Right lobe of liver (tissue), 6 donors: ENCODE measurements around the gene LDLRAD1. TPM values are rescaled to one million over a fixed set of nuclear protein-coding genes. Genes with fewer than 3 reads are reported as not detected.
"Not testable (repeated sequence)": the region's sequence is repeated elsewhere in the genome, so short reads cannot be mapped to it uniquely, and the experiment has no call there.

Experiments
- ATAC-seq, 4 donors: fragments of 200-7000 bp; cut with Tn5 transposase; one replicate each; pipeline ENCODE4 v1.9.1; 2020; ENCODE audit warnings: mild to moderate bottlenecking in 4 of 4, moderate library complexity in 4 of 4
- DNase-seq, 3 donors: peaks; one replicate each; pipeline ENCODE4 v3.0.0-alpha.2; 2020
- H3K27ac ChIP-seq, 3 donors: fragments of 200-600 bp; one replicate each; pipeline ENCODE4 v1.8.0; 2022
- H3K27me3 ChIP-seq, 2 donors: fragments of 200-600 bp; one replicate each; pipeline ENCODE4 v1.8.0; 2022
- H3K36me3 ChIP-seq, 4 donors: fragments of 200-600 bp; sonication (generic) in 1 of 4; one replicate each; pipeline versions ENCODE4 v1.5.1 to v1.8.0; 2017 to 2022; ENCODE audit warnings: control low read depth in 1 of 4
- H3K4me1 ChIP-seq, 4 donors: fragments of 200-600 bp; sonication (generic) in 1 of 4; one replicate each; pipeline versions ENCODE4 v1.5.1 to v1.8.0; 2017 to 2022; ENCODE audit warnings: control low read depth in 1 of 4
- H3K4me3 ChIP-seq, 3 donors: fragments of 200-600 bp; one replicate each; pipeline ENCODE4 v1.8.0; 2022
- H3K9me3 ChIP-seq, 4 donors: fragments of 200-600 bp; sonication (generic) in 1 of 4; one replicate each; pipeline versions ENCODE4 v1.5.1 to v1.8.0; 2017 to 2022; ENCODE audit warnings: control low read depth in 1 of 4
- CTCF ChIP-seq, 4 donors: fragments of 200-600 bp in 3 of 4; fragments of 450-650 bp in 1 of 4; IDR thresholded peaks; one replicate each; pipeline versions ENCODE4 v1.5.1 to v1.8.0; 2016 to 2022; ENCODE audit warnings: antibody characterized with exemption in 4 of 4, mild to moderate bottlenecking in 2 of 4
- POLR2A ChIP-seq: fragments of 450-650 bp; IDR thresholded peaks from one replicate; pipeline ENCODE4 v1.6.1; 2017; ENCODE audit warnings: antibody characterized with exemption, mild to moderate bottlenecking
- WGBS: methylation state at CpG from one replicate; pipeline ENCODE4 v1.1.6; 2018; ENCODE audit warnings: low coverage, low lambda C conversion rate; ENCODE audit not compliant: insufficient coverage; ENCODE audit errors: missing lambda C conversion rate; 5-methylcytosine and 5-hydroxymethylcytosine counted together
- intact Hi-C, 2 donors: fragments of 100-400 bp; cut with DNase I; formaldehyde crosslinking; loops; one replicate each; pipeline versions ENCODE4 v1.11.2 to v1.14.1; 2022
- total RNA-seq, 6 experiments: library from RNA; depleted of rRNA in 2 of 6; stranded (reverse); fragments of >200 nt in 2 of 6; fragmentation: NEBNext Ultra II Directional in 3 of 6; extraction: Animal tissue kit (Norgen Biotek cat#: 25700) in 3 of 6; gene quantifications; one replicate each; pipeline versions ENCODE4 v1.1.0 to v1.2.4, GENCODE V29; 2016 to 2023
- donor health status: DM: no; HTN: yes; CAD: no.
- donor health status: DM: no; HTN: no; CAD: no.
- donor health status: DM: no; HTN: no; CAD: no.
- donor health status: DM: no; HTN: yes; CAD: no.
- donor health status: DM: no; HTN: yes; CAD: no.

LDLRAD1 gene
- total RNA-seq, 6 experiments from 2014 or later = 0.44 to 0.57 TPM; not detected in 4

DNA sequence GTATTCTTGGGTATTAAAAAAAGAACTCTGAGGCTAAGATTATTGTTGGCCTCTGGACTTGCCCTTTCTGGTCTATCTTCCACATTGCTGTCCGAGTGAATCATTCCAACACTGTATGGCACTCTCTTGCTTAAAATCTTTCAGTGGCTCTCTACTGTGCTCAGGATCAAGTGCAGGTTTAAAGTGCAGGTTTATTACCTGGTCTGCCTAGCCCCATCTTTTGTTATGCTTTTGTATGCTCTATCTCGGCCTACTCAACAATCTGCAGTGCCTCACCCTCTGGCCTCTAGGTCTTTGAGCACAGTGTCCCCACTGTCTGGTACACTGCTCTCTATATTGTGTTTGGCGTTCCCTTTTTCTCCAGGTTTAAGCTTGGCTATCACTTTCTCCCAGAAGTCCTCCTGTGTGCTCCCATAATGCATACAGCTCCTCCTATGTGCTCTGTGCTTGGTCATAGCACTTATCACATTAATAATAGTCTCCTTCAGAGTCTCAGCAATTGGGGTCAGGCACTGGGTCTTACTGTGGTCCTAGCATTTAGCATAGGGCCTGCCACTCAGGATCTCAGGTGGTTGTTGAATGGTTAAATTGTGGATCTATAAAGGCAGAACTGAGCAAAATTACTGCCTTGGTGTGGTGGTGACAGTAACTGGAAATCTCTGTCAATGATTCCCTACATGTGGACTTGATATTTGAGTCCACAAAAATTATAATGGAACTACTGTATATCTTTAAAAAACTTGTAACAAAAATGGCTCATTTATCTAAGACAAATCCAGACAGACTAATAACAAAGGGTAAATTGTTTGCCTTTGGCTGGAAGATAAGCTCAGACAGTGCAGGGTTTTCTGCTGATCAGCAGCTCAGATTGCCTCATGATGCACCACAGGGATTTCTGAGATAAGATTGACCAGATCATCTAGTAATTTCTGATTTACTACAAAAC, 10.6 kb upstream of the LDLRAD1 start:
- ATAC-seq = peak in 2 of 4 donors; percentile 21 to 60
- Histone ChIP-seq H3K4me1 (peaks cover 0 to 10% (median 0%) of the 10 kb centered on the region in 4 donors), H3K27ac (no peak overlapping the region), H3K27me3 (no peaks in the 10 kb centered on the region), H3K4me3 (no peak overlapping the region), H3K9me3 (no peaks in the 10 kb centered on the region), H3K36me3 (peaks cover 0 to 29% (median 0%) of the 10 kb centered on the region in 4 donors)
- TF ChIP-seq CTCF (IDR thresholded peaks at IDR 0.05) (no peak), POLR2A (no peak)
- 86% methylated on average over 3 of the region's 3 CpGs for WGBS
- DNase-seq = no peak
- intact Hi-C loops = no loop called here

DNA sequence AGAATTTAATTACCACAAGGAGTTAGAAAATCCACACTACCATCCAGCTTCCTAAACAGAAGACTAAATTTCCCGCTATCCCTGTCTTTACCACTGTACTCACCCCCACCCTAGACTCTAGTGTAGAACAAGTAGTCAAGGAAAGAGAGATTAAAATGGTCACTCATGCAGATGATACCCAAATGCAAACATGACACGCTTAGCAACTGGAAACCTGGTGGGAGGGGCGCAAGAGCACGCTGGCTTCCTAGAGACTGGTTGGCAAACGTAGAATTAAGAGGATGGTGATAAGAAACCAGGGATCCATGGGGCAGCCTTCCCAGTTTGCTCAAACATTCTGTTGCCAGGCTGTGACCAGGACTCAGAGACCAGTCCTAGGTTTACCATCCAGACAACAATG, 9.9 kb upstream of the LDLRAD1 start:
- Histone ChIP-seq H3K4me3 (no peak overlapping the region), H3K27ac (no peak overlapping the region), H3K9me3 (no peaks in the 10 kb centered on the region), H3K27me3 (no peaks in the 10 kb centered on the region), H3K36me3 (peaks cover 0 to 22% (median 0%) of the 10 kb centered on the region in 4 donors), H3K4me1 (peaks cover 0 to 10% (median 0%) of the 10 kb centered on the region in 4 donors)
- no peak for DNase-seq
- 70% methylated on average over 5 of the region's 5 CpGs for WGBS
- TF ChIP-seq POLR2A = no peak
- TF ChIP-seq CTCF (IDR thresholded peaks at IDR 0.05) = no peak
- intact Hi-C loops = no loop called here
- no peak for ATAC-seq

GRCh38 chr1:54024811-54025210, 6.8 kb upstream of the LDLRAD1 start:
- H3K4me3 ChIP-seq, H3K27ac ChIP-seq, intact Hi-C loops, H3K36me3 ChIP-seq, H3K27me3 ChIP-seq, DNase-seq, H3K9me3 ChIP-seq, ATAC-seq: not testable (repeated sequence)
- peaks cover 0 to 10% (median 0%) of the 10 kb centered on the region in 4 donors for H3K4me1 ChIP-seq
- 90% methylated on average over 1 of the region's 1 CpG for WGBS

- Histone ChIP-seq H3K36me3 (no peaks in the 10 kb centered on the region), H3K27me3 (no peaks in the 10 kb centered on the region), H3K9me3 (no peaks in the 10 kb centered on the region), H3K27ac (no peak overlapping the region), H3K4me1 (peaks cover 0 to 10% (median 0%) of the 10 kb centered on the region in 4 donors), H3K4me3 (no peak overlapping the region)
- WGBS = 79% methylated on average over 1 of the region's 2 CpGs
- TF ChIP-seq POLR2A = no peak
- no peak for TF ChIP-seq CTCF (IDR thresholded peaks at IDR 0.05)
- intact Hi-C loops = no loop called here
- ATAC-seq (no peak), DNase-seq (no peak)
These were observed 6.4 kb upstream of the LDLRAD1 start for GRCh38 chr1:54024358-54024757.

- WGBS = 84% methylated on average over 5 of the region's 10 CpGs
- H3K27me3 ChIP-seq, H3K27ac ChIP-seq, H3K36me3 ChIP-seq, DNase-seq, H3K4me3 ChIP-seq, H3K9me3 ChIP-seq, ATAC-seq, intact Hi-C loops: not testable (repeated sequence)
- peaks cover 0 to 13% (median 0%) of the 10 kb centered on the region in 4 donors for H3K4me1 ChIP-seq
These were observed 1.7 kb upstream of the LDLRAD1 start for GRCh38 chr1:54019562-54020176.
